ENCODE measurements around the gene GUCY1A2. TPM values are rescaled to one million over a fixed set of nuclear protein-coding genes. Genes with fewer than 3 reads are reported as not detected.

Gene GUCY1A2
- polyA plus RNA-seq, 1 donor (not counting 4 experiments of a cell fraction or from before 2014, with no cell fraction given) = not detected

DNA sequence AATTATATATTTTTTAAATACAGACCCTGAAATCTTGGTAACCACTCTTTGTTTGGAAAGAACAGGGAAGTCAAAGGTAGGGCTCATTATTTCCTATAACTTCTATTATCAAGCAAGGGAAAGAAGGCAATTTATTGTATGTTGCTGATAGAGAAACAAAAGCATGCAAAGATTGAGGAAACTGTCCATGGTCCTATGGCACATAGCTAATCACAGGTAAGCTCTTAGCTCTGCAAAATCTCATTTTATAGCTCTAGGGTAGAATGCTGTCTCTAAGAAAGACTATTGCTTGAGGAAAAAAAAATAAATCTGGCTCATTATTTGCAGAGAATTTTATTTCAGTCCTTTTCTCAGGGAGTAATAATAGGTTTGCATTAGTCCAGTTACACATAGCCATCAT lies 7.4 kb upstream of the GUCY1A2 start:
- H3K4me2 ChIP-seq (ENCODE audit: control insufficient read depth, extremely low read depth, insufficient read depth, low read depth, low read length) = no peak overlapping the region
- H3K79me2 ChIP-seq (ENCODE audit: control insufficient read depth, insufficient read depth, low read length) = no peaks in the 10 kb centered on the region
- no peak overlapping the region for H3K4me3 ChIP-seq (ENCODE audit: control insufficient read depth in 2 of 3, extremely low read depth in 1 of 3, insufficient read depth in 2 of 3, low read depth in 1 of 3, low read length in 3 of 3)
- peaks cover 3% of the 10 kb centered on the region for H3K27me3 ChIP-seq (ENCODE audit: control insufficient read depth, extremely low read depth, insufficient read depth, low read length)
- no peak overlapping the region for H2AFZ ChIP-seq (ENCODE audit: control insufficient read depth, low read length)
- H3K27ac ChIP-seq (ENCODE audit: control insufficient read depth, insufficient read depth, low read length) = no peak overlapping the region
- TF ChIP-seq, protein P1, sequence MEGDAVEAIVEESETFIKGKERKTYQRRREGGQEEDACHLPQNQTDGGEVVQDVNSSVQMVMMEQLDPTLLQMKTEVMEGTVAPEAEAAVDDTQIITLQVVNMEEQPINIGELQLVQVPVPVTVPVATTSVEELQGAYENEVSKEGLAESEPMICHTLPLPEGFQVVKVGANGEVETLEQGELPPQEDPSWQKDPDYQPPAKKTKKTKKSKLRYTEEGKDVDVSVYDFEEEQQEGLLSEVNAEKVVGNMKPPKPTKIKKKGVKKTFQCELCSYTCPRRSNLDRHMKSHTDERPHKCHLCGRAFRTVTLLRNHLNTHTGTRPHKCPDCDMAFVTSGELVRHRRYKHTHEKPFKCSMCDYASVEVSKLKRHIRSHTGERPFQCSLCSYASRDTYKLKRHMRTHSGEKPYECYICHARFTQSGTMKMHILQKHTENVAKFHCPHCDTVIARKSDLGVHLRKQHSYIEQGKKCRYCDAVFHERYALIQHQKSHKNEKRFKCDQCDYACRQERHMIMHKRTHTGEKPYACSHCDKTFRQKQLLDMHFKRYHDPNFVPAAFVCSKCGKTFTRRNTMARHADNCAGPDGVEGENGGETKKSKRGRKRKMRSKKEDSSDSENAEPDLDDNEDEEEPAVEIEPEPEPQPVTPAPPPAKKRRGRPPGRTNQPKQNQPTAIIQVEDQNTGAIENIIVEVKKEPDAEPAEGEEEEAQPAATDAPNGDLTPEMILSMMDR (optimal IDR thresholded peaks at IDR 0.05 in 1 of 3, IDR thresholded peaks at IDR 0.05 in 1 of 3, conservative IDR thresholded peaks at IDR 0.05 in 1 of 3; ENCODE audit: extremely low read depth in 1 of 3, insufficient read depth in 2 of 3, low read length in 3 of 3) = no peak
- no peak for TF ChIP-seq EZH2 (IDR thresholded peaks at IDR 0.05; ENCODE audit: low read length)
- no peaks in the 10 kb centered on the region for H4K20me1 ChIP-seq (ENCODE audit: control insufficient read depth, extremely low read depth, insufficient read depth, low read length)
- FAIRE-seq = no peak
- H3K9ac ChIP-seq (ENCODE audit: control insufficient read depth, extremely low read depth, insufficient read depth, low read length) = no peak overlapping the region
- H3K4me1 ChIP-seq (ENCODE audit: control insufficient read depth, extremely low read depth, insufficient read depth, low read length) = no peaks in the 10 kb centered on the region
- no peaks in the 10 kb centered on the region for H3K9me1 ChIP-seq (ENCODE audit: control insufficient read depth, extremely low read depth, insufficient read depth, low read length)
- no peak for DNase-seq (ENCODE audit: low read depth, low spot score)
- no peaks in the 10 kb centered on the region for H3K9me3 ChIP-seq (ENCODE audit: control insufficient read depth, low read depth, low read length)
- H3K36me3 ChIP-seq (ENCODE audit: control insufficient read depth in 2 of 2, extremely low read depth in 1 of 2, insufficient read depth in 2 of 2, low read length in 2 of 2) = no peaks in the 10 kb centered on the region
- dilution Hi-C loops (cut with MboI; ENCODE audit: extremely low pct_ligation_motif_present, low sequenced_read_pairs) = no loop called here

DNA sequence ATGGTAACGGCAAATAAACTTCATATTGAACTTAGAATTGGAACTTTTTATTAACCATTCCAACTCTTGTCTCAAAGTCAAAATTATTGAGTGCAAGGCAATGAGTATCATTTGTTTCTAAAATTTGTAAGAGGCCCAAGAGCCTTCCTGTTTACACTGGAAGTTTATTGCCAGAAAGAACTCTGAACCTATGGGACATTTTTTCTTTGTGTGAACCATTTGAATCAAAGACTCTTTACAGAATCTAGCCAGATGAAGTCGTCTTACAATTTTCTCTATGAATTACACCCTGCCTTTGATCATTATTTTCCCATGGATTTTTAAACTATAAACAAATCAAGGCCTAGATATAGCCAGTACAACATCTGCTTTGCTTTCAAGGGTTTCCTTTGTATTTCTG lies 2.3 kb upstream of the GUCY1A2 start:
- Histone ChIP-seq H3K9me3 (ENCODE audit: control insufficient read depth, low read depth, low read length) (no peaks in the 10 kb centered on the region), H3K36me3 (ENCODE audit: control insufficient read depth in 2 of 2, extremely low read depth in 1 of 2, insufficient read depth in 2 of 2, low read length in 2 of 2) (no peaks in the 10 kb centered on the region), H3K9me1 (ENCODE audit: control insufficient read depth, extremely low read depth, insufficient read depth, low read length) (no peaks in the 10 kb centered on the region), H3K27ac (ENCODE audit: control insufficient read depth, insufficient read depth, low read length) (no peak overlapping the region), H3K4me1 (ENCODE audit: control insufficient read depth, extremely low read depth, insufficient read depth, low read length) (peaks cover 9% of the 10 kb centered on the region), H3K79me2 (ENCODE audit: control insufficient read depth, insufficient read depth, low read length) (no peaks in the 10 kb centered on the region), H3K9ac (ENCODE audit: control insufficient read depth, extremely low read depth, insufficient read depth, low read length) (no peak overlapping the region), H2AFZ (ENCODE audit: control insufficient read depth, low read length) (no peak overlapping the region), H3K4me2 (ENCODE audit: control insufficient read depth, extremely low read depth, insufficient read depth, low read depth, low read length) (no peak overlapping the region), H4K20me1 (ENCODE audit: control insufficient read depth, extremely low read depth, insufficient read depth, low read length) (peaks cover 3% of the 10 kb centered on the region), H3K27me3 (ENCODE audit: control insufficient read depth, extremely low read depth, insufficient read depth, low read length) (peaks cover 29% of the 10 kb centered on the region), H3K4me3 (ENCODE audit: control insufficient read depth in 2 of 3, extremely low read depth in 1 of 3, insufficient read depth in 2 of 3, low read depth in 1 of 3, low read length in 3 of 3) (no peak overlapping the region)
- TF ChIP-seq EZH2 (IDR thresholded peaks at IDR 0.05; ENCODE audit: low read length) = peak; percentile 34
- TF ChIP-seq, protein P1 (optimal IDR thresholded peaks at IDR 0.05 in 1 of 3, IDR thresholded peaks at IDR 0.05 in 1 of 3, conservative IDR thresholded peaks at IDR 0.05 in 1 of 3; ENCODE audit: extremely low read depth in 1 of 3, insufficient read depth in 2 of 3, low read length in 3 of 3) = no peak
- FAIRE-seq (no peak), DNase-seq (ENCODE audit: low read depth, low spot score) (no peak)
- dilution Hi-C loops (cut with MboI; ENCODE audit: extremely low pct_ligation_motif_present, low sequenced_read_pairs) = no loop called here

Measured in keratinocyte (primary cell).